ENCODE results near the gene RNF135. TPM values are rescaled to one million over a fixed set of nuclear protein-coding genes. Genes with fewer than 3 reads are reported as not detected.
A peak's percentile ranks its signal among the peaks of the same experiment; 100 is the strongest.
"Not testable (repeated sequence)": the region's sequence is repeated elsewhere in the genome, so short reads cannot be mapped to it uniquely, and the experiment has no call there.

The RNF135 gene
- polyA plus RNA-seq (2013, experiment 1 of 4): 15.0 TPM
- polyA plus RNA-seq (2013, experiment 2 of 4): 11.6 TPM
- 11.2 TPM for polyA plus RNA-seq (2013, experiment 3 of 4)
- 13.1 TPM for polyA plus RNA-seq (2013, experiment 4 of 4)

DNA sequence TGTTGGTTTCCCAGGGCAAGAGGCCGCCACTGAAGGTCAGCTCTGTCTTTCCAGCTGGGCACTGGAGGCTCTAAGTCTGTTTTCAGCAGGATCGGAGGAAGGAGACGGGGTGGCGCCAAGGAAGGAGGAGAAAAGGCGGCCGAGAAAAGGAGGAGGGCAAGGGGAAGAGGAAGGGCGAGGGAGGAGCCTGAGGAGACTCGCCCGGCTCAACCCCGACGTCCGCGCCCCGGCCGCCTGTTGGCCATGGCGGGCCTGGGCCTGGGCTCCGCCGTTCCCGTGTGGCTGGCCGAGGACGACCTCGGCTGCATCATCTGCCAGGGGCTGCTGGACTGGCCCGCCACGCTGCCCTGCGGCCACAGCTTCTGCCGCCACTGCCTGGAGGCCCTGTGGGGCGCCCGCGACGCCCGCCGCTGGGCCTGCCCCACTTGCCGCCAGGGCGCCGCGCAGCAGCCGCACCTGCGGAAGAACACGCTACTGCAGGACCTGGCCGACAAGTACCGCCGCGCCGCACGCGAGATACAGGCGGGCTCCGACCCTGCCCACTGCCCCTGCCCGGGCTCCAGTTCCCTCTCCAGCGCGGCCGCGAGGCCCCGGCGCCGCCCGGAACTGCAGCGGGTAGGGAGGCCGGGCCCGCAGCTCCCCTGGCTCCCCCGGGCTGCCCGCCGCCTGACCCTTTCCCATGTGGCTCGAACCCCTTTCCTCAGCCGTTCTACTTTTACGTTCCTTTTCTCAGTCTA lies at the start of gene RNF135:
TSS of gene RNF135 (plus strand) at position 209 of the 737 bp plus-strand sequence. CDS start at position 244, 35 bp downstream.
- H3K9me3 ChIP-seq (ENCODE audit: control insufficient read depth, low read length): no peaks in the 10 kb centered on the region
- H3K36me3 ChIP-seq (ENCODE audit: control insufficient read depth, insufficient read depth, low read length): no peaks in the 10 kb centered on the region
- H3K4me1 ChIP-seq (ENCODE audit: control insufficient read depth, insufficient read depth, low read length): no peaks in the 10 kb centered on the region
- WGBS, 2 experiments: 2% methylated on average over 66 of the region's 66 CpGs
- peak within 1 kb of the TSS; percentile 81 for H3K27ac ChIP-seq (ENCODE audit: insufficient read depth, low read depth, low read length, poor library complexity, severe bottlenecking)
- H3K4me3 ChIP-seq (ENCODE audit: insufficient read depth, low read depth, low read length): peak within 1 kb of the TSS; percentile 55
- no peaks in the 10 kb centered on the region for H3K27me3 ChIP-seq (ENCODE audit: control insufficient read depth, insufficient read depth, low read length, poor library complexity, severe bottlenecking)

DNA sequence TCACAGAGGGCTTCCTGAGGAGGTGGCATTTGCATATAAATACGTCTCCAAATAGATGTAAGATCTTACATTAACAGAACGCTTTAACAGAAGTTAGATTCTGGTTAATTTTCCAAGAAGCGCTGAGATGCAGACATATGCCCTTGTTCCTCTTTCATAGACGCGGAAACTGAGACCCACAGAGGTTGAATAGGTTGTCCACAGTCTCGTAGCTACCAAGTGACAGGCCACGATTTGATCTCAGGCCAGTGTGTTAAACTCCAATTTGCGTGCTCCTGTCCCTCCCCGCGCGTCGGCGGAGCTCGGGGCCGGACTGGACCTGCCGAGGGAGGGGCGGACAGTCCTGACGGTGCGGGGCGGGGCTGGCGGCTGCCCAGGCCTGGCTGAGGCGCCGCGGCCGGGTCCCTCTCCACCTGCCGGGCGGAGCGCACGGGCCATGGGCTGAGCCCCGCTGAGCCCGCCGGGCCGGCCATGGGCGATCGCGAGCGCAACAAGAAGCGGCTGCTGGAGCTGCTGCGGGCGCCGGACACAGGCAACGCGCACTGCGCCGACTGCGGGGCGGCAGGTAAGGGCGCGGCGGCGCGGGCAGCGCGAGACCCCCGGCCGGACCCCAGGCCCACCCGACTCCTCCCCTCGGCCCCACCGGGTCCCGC lies 49.2 kb upstream of the RNF135 start, which contains the start of gene ADAP2:
TSS of gene ADAP2 (plus strand) at position 402 of the 653 bp plus-strand sequence. CDS start at position 472, 70 bp downstream.
- H3K27me3 ChIP-seq (ENCODE audit: control insufficient read depth, insufficient read depth, low read length, poor library complexity, severe bottlenecking): peaks cover 57% of the 10 kb centered on the region
- 3% methylated on average over 60 of the region's 60 CpGs for WGBS, 2 experiments
- H3K4me3 ChIP-seq (ENCODE audit: insufficient read depth, low read depth, low read length): peak within 1 kb of the TSS; percentile 41
- no peaks in the 10 kb centered on the region for H3K36me3 ChIP-seq (ENCODE audit: control insufficient read depth, insufficient read depth, low read length)
- no peak within 1 kb of the TSS for H3K27ac ChIP-seq (ENCODE audit: insufficient read depth, low read depth, low read length, poor library complexity, severe bottlenecking)
- peaks cover 9% of the 10 kb centered on the region for H3K4me1 ChIP-seq (ENCODE audit: control insufficient read depth, insufficient read depth, low read length)
- no peaks in the 10 kb centered on the region for H3K9me3 ChIP-seq (ENCODE audit: control insufficient read depth, low read length)

DNA sequence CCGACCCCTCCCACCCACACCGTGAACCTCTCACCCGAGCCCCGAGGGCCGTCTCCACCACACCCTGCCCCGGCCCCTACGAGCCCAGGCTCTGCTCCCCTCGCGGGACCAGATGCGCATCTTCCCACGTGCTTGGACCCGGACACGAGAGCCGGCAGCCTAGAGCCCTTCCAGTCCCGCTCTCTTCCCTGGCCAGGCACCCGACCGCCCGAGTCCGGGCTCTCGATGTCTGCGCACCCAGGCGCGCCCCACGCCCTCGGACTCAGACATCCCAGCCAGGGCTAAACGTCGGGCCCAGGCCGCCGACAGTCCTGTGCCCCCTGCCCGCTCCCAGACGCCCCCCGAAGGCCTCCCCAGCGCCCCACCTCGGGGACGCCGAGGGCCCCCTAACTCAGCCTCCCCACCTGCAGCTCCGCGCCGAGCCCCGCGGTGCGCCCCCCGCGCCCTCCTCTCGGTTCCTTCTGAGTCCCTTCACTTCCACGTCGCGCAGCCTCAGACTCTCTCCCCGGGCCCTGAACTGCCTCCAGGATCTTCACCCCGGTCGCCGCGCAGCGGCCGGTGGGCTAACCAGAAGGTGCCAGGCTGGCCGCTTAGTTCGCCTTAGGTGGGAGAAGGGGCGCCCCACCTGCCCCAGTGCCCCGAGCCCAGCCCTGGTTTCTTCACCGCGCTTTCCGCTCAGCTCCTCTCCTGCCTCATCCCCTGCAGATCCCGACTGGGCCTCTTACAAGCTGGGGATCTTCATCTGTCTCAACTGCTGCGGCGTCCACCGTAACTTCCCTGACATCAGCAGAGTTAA lies 48.4 kb upstream of the RNF135 start:
- WGBS, 2 experiments: 10 to 11% methylated on average over 66 of the region's 66 CpGs
- peak overlapping the region; percentile 41 for H3K4me3 ChIP-seq (ENCODE audit: insufficient read depth, low read depth, low read length)
- no peaks in the 10 kb centered on the region for H3K36me3 ChIP-seq (ENCODE audit: control insufficient read depth, insufficient read depth, low read length)
- peaks cover 9% of the 10 kb centered on the region for H3K4me1 ChIP-seq (ENCODE audit: control insufficient read depth, insufficient read depth, low read length)
- H3K27ac ChIP-seq (ENCODE audit: insufficient read depth, low read depth, low read length, poor library complexity, severe bottlenecking): no peak overlapping the region
- peaks cover 59% of the 10 kb centered on the region for H3K27me3 ChIP-seq (ENCODE audit: control insufficient read depth, insufficient read depth, low read length, poor library complexity, severe bottlenecking)
- no peaks in the 10 kb centered on the region for H3K9me3 ChIP-seq (ENCODE audit: control insufficient read depth, low read length)

DNA sequence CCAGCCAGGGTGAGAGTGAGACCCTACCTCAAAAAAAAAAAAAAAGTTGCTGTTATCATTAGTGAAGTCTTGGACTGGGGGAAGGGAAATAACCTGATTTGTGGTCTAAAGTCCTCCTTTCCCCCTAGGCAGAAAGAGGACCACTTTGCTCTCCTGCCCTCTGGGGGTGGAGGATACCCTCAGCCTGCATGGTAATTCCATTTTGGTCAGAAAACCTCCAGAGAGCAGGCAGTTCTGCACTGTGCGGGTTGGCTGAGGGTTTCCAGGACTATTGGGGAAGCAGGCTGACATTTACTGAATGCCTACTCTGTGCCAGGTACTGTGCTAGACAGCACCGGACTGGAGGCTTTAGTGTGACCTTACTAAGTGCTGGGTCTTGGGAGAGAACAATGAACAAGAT lies 46.5 kb upstream of the RNF135 start:
- no peak overlapping the region for H3K4me3 ChIP-seq (ENCODE audit: insufficient read depth, low read depth, low read length)
- H3K27ac ChIP-seq (ENCODE audit: insufficient read depth, low read depth, low read length, poor library complexity, severe bottlenecking): no peak overlapping the region
- 85 to 87% methylated on average over 2 of the region's 2 CpGs for WGBS, 2 experiments
- H3K9me3 ChIP-seq (ENCODE audit: control insufficient read depth, low read length): no peaks in the 10 kb centered on the region
- H3K27me3 ChIP-seq (ENCODE audit: control insufficient read depth, insufficient read depth, low read length, poor library complexity, severe bottlenecking): peaks cover 59% of the 10 kb centered on the region
- no peaks in the 10 kb centered on the region for H3K36me3 ChIP-seq (ENCODE audit: control insufficient read depth, insufficient read depth, low read length)
- H3K4me1 ChIP-seq (ENCODE audit: control insufficient read depth, insufficient read depth, low read length): peaks cover 9% of the 10 kb centered on the region

- Histone ChIP-seq H3K4me3 (ENCODE audit: insufficient read depth, low read depth, low read length) (no peak overlapping the region), H3K9me3 (ENCODE audit: control insufficient read depth, low read length) (no peaks in the 10 kb centered on the region), H3K36me3 (ENCODE audit: control insufficient read depth, insufficient read depth, low read length) (no peaks in the 10 kb centered on the region), H3K4me1 (ENCODE audit: control insufficient read depth, insufficient read depth, low read length) (peaks cover 6% of the 10 kb centered on the region), H3K27ac (ENCODE audit: insufficient read depth, low read depth, low read length, poor library complexity, severe bottlenecking) (no peak overlapping the region), H3K27me3 (ENCODE audit: control insufficient read depth, insufficient read depth, low read length, poor library complexity, severe bottlenecking) (peaks cover 47% of the 10 kb centered on the region)
- WGBS, 2 experiments: 79 to 90% methylated on average over 6 of the region's 6 CpGs
Observed at GRCh38 chr17:30926516-30926915, 44.3 kb upstream of the RNF135 start.

- peaks cover 34% of the 10 kb centered on the region for H3K27me3 ChIP-seq (ENCODE audit: control insufficient read depth, insufficient read depth, low read length, poor library complexity, severe bottlenecking)
- WGBS, 2 experiments: 94 to 95% methylated on average over 5 of the region's 5 CpGs
- H3K36me3 ChIP-seq (ENCODE audit: control insufficient read depth, insufficient read depth, low read length): no peaks in the 10 kb centered on the region
- H3K27ac ChIP-seq (ENCODE audit: insufficient read depth, low read depth, low read length, poor library complexity, severe bottlenecking): no peak overlapping the region
- no peaks in the 10 kb centered on the region for H3K9me3 ChIP-seq (ENCODE audit: control insufficient read depth, low read length)
- no peaks in the 10 kb centered on the region for H3K4me1 ChIP-seq (ENCODE audit: control insufficient read depth, insufficient read depth, low read length)
- H3K4me3 ChIP-seq (ENCODE audit: insufficient read depth, low read depth, low read length): no peak overlapping the region
Observed at GRCh38 chr17:30927756-30928155, 43.1 kb upstream of the RNF135 start.

DNA sequence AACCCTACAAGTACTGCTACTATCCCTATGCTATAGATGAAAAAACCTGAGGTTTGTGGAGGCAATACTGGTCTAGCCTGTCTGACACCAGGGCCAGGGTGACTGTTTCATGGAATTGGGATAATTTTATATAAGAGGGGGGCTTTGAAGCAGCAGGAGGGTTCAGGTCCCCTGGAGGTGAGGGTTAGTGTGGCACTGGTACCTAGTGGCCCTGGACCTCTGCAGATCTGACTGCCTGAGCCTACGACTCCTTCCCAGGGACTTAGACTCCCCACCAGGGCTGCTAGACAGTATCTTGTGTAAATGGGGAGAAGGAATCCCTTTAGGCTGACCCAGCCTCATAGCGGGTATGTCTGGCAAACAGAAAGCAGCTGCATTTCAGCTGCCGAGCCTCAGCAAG lies 42.3 kb upstream of the RNF135 start:
- 79 to 80% methylated on average over 3 of the region's 3 CpGs for WGBS, 2 experiments
- H3K36me3 ChIP-seq (ENCODE audit: control insufficient read depth, insufficient read depth, low read length): no peaks in the 10 kb centered on the region
- H3K27ac ChIP-seq (ENCODE audit: insufficient read depth, low read depth, low read length, poor library complexity, severe bottlenecking): no peak overlapping the region
- peaks cover 26% of the 10 kb centered on the region for H3K27me3 ChIP-seq (ENCODE audit: control insufficient read depth, insufficient read depth, low read length, poor library complexity, severe bottlenecking)
- no peaks in the 10 kb centered on the region for H3K9me3 ChIP-seq (ENCODE audit: control insufficient read depth, low read length)
- no peaks in the 10 kb centered on the region for H3K4me1 ChIP-seq (ENCODE audit: control insufficient read depth, insufficient read depth, low read length)
- H3K4me3 ChIP-seq (ENCODE audit: insufficient read depth, low read depth, low read length): no peak overlapping the region

- H3K4me1 ChIP-seq (ENCODE audit: control insufficient read depth, insufficient read depth, low read length): no peaks in the 10 kb centered on the region
- H3K36me3 ChIP-seq (ENCODE audit: control insufficient read depth, insufficient read depth, low read length): no peaks in the 10 kb centered on the region
- H3K4me3 ChIP-seq (ENCODE audit: insufficient read depth, low read depth, low read length): no peak overlapping the region
- H3K9me3 ChIP-seq (ENCODE audit: control insufficient read depth, low read length): no peaks in the 10 kb centered on the region
- H3K27ac ChIP-seq (ENCODE audit: insufficient read depth, low read depth, low read length, poor library complexity, severe bottlenecking): no peak overlapping the region
- 74 to 76% methylated on average over 8 of the region's 8 CpGs for WGBS, 2 experiments
- peaks cover 20% of the 10 kb centered on the region for H3K27me3 ChIP-seq (ENCODE audit: control insufficient read depth, insufficient read depth, low read length, poor library complexity, severe bottlenecking)
Observed at GRCh38 chr17:30929081-30929633, 41.7 kb upstream of the RNF135 start.

GRCh38 chr17:30929861-30930260 lies 41.0 kb upstream of the RNF135 start:
- not testable (repeated sequence) for H3K4me1 ChIP-seq (ENCODE audit: control insufficient read depth, insufficient read depth, low read length); H3K9me3 ChIP-seq (ENCODE audit: control insufficient read depth, low read length); H3K4me3 ChIP-seq (ENCODE audit: insufficient read depth, low read depth, low read length); H3K36me3 ChIP-seq (ENCODE audit: control insufficient read depth, insufficient read depth, low read length); H3K27ac ChIP-seq (ENCODE audit: insufficient read depth, low read depth, low read length, poor library complexity, severe bottlenecking)
- 90 to 91% methylated on average over 2 of the region's 3 CpGs for WGBS, 2 experiments
- H3K27me3 ChIP-seq (ENCODE audit: control insufficient read depth, insufficient read depth, low read length, poor library complexity, severe bottlenecking): peaks cover 13% of the 10 kb centered on the region

Data from ectodermal cell (in vitro differentiated cells).